ENCODE results near the gene TNRC18. TPM values are rescaled to one million over a fixed set of nuclear protein-coding genes. Genes with fewer than 3 reads are reported as not detected.
"Not testable (repeated sequence)": the region's sequence is repeated elsewhere in the genome, so short reads cannot be mapped to it uniquely, and the experiment has no call there.

TNRC18 gene
- total RNA-seq, 2 donors from 2014 or later = 182 to 244 TPM

- Histone ChIP-seq H3K4me1 (ENCODE audit: control insufficient read depth in 1 of 2, low read depth in 2 of 2) (peaks cover under 1 to 9% of the 10 kb centered on the region in 2 donors), H3K4me3 (no peak overlapping the region), H3K36me3 (peaks cover 76% of the 10 kb centered on the region), H3K27me3 (replicated peaks; ENCODE audit: insufficient read depth) (no peaks in the 10 kb centered on the region), H3K27ac (no peak overlapping the region), H3K9me3 (no peaks in the 10 kb centered on the region)
- ATAC-seq (ENCODE audit: insufficient number of reproducible peaks, low FRiP score, low read depth) (no peak), DNase-seq (ENCODE audit: low spot score) (no peak)
- no peak for TF ChIP-seq CTCF (IDR thresholded peaks at IDR 0.05)
Measured at GRCh38 chr7:5373300-5373699, 50.3 kb downstream of the TNRC18 start.

GRCh38 chr7:5370454-5371353, 52.9 kb downstream of the TNRC18 start:
- no peak overlapping the region for H3K27ac ChIP-seq
- no peak overlapping the region for H3K4me3 ChIP-seq
- no peaks in the 10 kb centered on the region for H3K27me3 ChIP-seq (replicated peaks; ENCODE audit: insufficient read depth)
- H3K4me1 ChIP-seq (ENCODE audit: control insufficient read depth in 1 of 2, low read depth in 2 of 2) = peaks cover 2 to 15% of the 10 kb centered on the region in 2 donors
- DNase-seq (ENCODE audit: low spot score) = no peak
- no peaks in the 10 kb centered on the region for H3K9me3 ChIP-seq
- no peak for TF ChIP-seq CTCF (IDR thresholded peaks at IDR 0.05)
- peaks cover 58% of the 10 kb centered on the region for H3K36me3 ChIP-seq
- no peak for ATAC-seq (ENCODE audit: insufficient number of reproducible peaks, low FRiP score, low read depth)

GRCh38 chr7:5367661-5368060, 56.0 kb downstream of the TNRC18 start:
- Histone ChIP-seq H3K9me3 (no peaks in the 10 kb centered on the region), H3K36me3 (peaks cover 34% of the 10 kb centered on the region), H3K27ac (no peak overlapping the region), H3K4me1 (ENCODE audit: control insufficient read depth in 1 of 2, low read depth in 2 of 2) (peaks cover 9 to 32% of the 10 kb centered on the region in 2 donors), H3K4me3 (no peak overlapping the region), H3K27me3 (replicated peaks; ENCODE audit: insufficient read depth) (no peaks in the 10 kb centered on the region)
- ATAC-seq (ENCODE audit: insufficient number of reproducible peaks, low FRiP score, low read depth) = no peak
- no peak for TF ChIP-seq CTCF (IDR thresholded peaks at IDR 0.05)
- no peak for DNase-seq (ENCODE audit: low spot score)

GRCh38 chr7:5365976-5366625, 57.5 kb downstream of the TNRC18 start:
- peak; percentile 76 for TF ChIP-seq CTCF (IDR thresholded peaks at IDR 0.05)
- H3K27me3 ChIP-seq (replicated peaks; ENCODE audit: insufficient read depth); ATAC-seq (ENCODE audit: insufficient number of reproducible peaks, low FRiP score, low read depth); H3K4me3 ChIP-seq; H3K9me3 ChIP-seq: not testable (repeated sequence)
- peak; percentile 25 for DNase-seq (ENCODE audit: low spot score)
- peak overlapping the region in 1 of 2 donors; percentile 7 for H3K27ac ChIP-seq
- peaks cover 9 to 32% of the 10 kb centered on the region in 2 donors for H3K4me1 ChIP-seq (ENCODE audit: control insufficient read depth in 1 of 2, low read depth in 2 of 2)
- H3K36me3 ChIP-seq = peaks cover 41% of the 10 kb centered on the region

GRCh38 chr7:5363729-5364128, 59.9 kb downstream of the TNRC18 start:
- no peak for ATAC-seq (ENCODE audit: insufficient number of reproducible peaks, low FRiP score, low read depth)
- TF ChIP-seq CTCF (IDR thresholded peaks at IDR 0.05) = no peak
- Histone ChIP-seq H3K27me3 (replicated peaks; ENCODE audit: insufficient read depth) (no peaks in the 10 kb centered on the region), H3K36me3 (peaks cover 41% of the 10 kb centered on the region), H3K4me3 (no peak overlapping the region), H3K27ac (no peak overlapping the region), H3K4me1 (ENCODE audit: control insufficient read depth in 1 of 2, low read depth in 2 of 2) (peaks cover 9 to 43% of the 10 kb centered on the region in 2 donors), H3K9me3 (no peaks in the 10 kb centered on the region)
- no peak for DNase-seq (ENCODE audit: low spot score)

All from thoracic aorta (tissue), 2 donors.